ENCODE data around the gene SERPINE3.

SERPINE3 gene
- 0 reads per million in 2 donors for total RNA-seq

DNA sequence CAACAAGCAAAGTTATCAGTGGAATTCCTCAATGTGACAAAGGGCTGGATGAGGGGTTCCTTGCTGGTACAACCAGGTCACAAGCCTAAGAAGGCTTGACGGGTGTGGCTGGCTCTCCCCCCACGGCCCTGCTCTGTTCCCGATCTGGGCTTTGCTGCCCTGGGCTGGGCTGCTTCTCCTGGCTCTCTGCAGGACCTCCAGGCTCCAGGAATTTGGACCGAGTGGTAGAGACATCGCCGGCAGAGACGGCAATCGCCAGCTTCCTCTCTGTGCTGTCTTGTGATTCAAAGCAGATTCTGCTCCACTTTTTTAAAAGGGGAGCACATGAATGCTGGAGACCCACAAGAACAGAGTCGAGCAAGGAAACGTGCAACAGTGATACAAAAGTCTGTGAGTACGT lies at the start of gene SERPINE3:
Gene SERPINE3, plus strand, starts transcription at position 338 of the 400 bp plus-strand sequence. CDS start 1,401 bp downstream, outside the sequence.
- no peak for DNase-seq

DNA sequence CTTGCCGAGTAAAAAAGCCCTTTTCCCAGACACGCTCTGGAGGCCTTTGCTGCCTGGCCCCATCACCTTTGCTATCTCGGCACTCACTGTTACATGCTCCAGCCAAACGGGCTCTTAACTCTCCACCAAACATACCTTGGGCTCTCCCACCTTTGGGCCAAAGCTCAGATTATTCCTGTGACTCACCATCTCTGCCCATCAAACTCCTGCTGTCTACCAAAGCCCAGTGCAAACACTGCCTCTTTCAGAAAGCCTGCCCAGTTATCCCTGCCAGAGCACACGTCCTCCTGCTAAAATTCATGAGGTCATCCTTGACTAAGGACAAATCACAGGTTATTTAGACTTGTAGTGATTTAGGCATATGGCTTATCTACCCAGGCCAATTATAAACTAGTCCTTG lies 48.1 kb upstream of the SERPINE3 start:
- no peak for DNase-seq

DNA sequence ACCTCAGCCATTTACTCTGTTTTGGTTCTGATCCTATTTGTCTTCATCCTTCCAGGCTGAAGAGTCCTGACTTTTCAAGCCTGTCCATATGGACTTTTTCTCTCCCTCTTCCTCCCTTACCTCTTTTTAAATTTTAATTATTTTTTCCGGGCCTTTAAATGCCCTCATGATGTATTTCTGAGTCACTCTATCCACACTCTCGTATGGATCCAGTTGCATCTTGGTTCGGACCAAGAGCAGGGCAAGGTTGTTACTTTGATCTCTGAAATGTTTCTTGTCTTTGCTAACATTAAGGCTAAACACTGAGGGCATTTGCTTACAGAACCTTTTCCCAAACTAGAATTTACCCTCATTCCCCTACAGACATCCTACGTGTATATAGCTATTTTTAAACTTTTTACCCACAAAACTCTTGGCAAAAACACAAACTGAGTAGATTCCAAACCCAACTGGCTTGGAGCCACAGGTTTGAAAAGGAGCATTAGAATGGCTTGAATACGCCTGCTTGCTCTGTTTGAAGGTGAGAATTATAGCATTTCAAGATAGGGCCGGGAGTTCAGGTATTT lies 47.4 kb upstream of the SERPINE3 start:
- DNase-seq: no peak

DNA sequence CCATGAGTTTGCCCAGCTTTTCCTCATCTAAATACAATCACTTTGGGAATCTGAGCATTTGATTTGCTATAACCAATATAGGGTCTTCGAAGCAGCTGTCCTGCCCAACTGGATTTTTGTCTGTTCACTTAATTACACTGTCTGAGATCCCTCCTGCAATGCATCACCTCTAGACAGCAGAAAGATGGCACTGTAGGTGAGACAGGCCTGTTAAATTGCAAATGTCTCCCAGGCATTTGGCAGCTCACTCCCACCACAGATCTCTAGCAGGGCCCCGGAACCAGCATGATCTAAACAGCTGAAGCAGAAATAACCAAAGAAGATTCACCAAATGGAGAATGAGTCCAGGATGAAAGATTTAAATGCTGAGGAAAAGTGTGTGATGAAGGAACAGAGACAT lies 41.9 kb upstream of the SERPINE3 start:
- DNase-seq: no peak

DNA sequence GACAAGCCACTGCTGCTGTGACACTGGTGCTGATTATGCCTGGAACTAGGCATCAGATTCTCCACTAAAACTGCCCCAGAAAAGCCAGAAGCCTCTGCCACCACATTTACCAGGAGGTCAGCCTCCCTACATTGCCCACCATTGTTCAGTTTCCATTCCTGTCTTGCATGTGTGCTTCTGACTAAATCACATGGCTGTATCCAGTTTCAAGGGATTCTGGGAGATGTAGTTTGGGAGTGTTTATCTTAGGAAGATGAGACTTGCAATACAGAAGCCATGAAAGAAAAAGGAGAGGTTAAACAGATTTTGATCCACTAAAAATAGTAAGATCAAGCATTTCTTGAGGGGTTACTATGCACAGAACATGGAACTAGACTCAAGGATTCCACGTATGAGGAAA lies 40.7 kb upstream of the SERPINE3 start:
- no peak for DNase-seq

DNA sequence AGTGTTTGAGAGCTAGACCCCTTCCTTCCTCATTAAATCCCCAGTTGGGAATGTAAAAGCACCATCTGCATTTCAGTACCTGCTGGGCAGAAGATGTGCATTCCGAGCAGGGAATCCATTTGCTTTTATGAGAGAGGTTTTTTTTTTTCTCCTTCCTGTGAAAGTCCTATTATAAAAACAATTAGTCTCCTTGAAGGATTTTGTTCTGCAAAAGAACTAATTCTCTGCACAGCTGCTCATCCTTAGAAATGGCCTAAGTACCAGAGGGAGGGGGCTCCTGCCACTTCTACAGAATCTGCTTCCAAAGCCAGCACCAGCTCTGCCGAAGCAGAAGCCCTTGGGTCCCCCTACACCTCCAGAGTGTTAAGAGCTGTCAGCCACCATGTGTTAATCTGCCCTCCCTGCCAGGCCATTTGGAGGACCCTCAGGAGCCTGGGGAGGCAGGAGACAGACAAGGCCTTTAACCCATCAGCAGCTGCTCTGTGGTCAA lies 36.4 kb upstream of the SERPINE3 start:
- no peak for DNase-seq

DNA sequence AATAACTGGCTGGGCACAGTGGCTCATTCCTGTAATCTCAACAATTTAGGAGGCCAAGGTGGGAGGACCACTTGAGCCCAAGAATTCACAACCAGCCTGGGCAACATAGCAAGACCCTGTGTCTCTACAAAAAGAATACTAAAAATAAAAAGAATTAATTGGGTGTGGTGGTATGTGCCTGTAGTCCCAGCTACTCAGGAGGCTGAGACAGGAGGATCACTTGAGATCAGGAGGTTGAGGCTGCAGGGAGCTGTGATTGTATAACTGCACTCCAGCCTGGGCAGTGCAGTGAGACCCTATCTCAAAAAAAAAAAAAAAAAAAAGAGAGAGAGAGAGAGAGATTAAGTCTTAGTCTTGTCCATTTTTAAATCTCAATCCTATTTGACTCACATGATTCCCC lies 35.6 kb upstream of the SERPINE3 start:
- DNase-seq: no peak

DNA sequence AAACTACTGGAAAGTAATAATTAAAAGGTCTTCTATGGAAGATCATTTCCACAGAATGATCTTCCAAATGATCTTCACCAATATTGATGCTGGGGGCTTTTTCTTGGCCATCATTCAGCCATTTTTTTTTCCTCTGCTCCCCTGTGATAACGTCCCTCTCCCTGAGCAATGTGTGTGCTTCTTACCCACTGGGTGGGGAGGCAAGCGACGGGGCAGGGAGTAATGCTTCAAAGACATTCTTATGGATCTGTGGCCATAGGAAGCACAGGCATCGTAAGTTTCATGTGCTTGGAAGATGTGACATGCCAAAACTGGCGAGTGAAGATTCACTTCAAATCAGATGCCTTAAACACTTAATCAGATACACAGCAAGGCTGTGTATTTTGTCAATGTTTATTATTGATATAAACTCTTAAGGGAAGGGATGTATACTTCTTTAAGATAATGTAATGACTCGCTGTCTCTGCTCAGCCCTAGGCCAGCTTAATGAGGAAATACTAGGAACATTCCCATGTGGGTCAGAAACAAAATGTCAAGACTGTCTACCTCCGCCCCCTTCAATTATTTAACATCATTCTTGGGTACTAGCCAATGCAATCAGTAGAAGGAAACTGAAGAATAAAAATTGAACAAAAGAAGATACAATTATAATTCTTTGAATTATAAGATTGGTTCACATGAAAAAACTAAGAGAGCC lies 34.1 kb upstream of the SERPINE3 start:
- DNase-seq: no peak

DNA sequence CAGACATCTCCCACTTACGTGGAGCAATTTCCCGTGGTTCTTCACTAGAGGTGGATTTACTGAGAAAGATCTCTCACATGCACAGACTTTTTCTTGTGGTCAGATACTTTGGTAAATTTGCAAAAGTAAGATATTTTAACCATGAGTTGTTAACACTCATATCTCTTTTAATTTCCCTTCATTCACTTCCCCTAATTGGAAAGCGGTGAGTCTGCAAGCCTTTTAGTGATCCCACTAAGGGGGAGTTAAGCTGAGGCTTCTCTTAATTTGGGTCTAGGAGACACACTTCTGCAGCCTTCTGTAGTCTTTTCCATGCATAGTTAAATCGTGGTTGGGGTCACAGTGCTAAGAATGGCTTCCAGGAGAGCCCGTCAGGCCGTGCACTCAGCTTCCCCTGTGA lies 30.7 kb upstream of the SERPINE3 start:
- DNase-seq: no peak

DNA sequence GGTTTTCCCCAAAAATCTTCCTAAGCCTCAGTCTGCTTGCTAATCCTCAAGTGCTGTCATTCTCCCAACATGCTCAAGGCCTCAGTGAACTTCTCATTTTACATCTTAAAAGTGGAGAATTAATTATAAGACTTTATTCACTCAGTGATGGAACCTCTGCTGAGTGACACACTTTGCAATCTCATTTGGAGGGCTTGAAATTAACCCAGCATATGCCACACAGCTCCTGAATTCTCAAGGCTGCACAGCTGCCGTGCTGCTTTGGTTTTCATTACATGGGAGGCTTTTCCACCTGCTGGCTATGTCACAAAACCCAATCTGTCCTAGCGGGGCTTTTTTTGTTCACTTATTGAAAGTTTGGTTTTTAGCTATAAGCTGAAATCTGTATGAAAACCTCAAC lies 28.3 kb upstream of the SERPINE3 start:
- DNase-seq: no peak

DNA sequence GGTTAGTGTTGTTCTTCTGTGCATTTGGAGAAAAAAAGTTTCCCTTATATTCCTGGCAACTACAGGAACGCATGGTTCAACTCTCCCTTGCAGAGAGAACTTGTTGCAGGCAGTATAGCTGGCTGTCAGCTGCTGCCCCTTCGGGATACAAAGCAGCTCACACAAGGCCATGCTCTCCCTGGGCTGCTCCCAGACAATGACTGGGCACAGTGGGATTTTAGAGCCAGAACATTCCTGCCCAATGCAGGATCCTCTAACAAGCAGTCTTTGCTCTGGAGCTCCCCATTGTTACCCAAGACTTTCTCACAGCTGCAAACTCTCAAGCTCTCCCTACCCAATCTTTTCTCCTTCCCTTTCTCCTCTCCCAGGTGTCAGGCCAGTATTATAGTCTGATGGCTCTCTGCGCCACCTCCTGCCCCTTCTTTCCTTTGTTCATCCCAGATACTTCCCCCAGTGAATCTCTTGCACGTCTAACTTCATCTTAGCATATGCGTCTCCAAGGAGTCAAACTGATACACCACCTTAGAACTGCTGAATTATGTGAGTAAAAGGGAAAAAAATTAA lies 27.5 kb upstream of the SERPINE3 start:
- no peak for DNase-seq

DNA sequence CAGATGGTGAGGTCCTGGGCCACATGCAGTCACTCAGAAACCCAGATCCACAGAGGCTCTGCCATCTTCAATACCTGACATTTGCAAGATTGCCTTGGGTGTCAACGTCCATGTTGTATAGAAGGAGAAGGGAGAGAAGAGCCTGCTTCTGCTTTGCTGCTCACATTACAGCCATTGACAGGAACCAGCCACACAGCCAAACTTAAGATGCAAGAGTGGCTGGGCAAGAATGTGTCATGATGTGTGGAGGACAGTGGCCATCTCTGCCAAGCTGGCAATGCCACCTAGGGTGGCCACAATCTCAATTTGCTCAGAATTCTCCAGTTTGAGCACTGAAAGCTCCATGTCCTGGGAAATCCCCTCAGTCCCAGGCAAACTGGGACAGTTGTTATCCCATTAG lies 25.9 kb upstream of the SERPINE3 start:
- no peak for DNase-seq

DNA sequence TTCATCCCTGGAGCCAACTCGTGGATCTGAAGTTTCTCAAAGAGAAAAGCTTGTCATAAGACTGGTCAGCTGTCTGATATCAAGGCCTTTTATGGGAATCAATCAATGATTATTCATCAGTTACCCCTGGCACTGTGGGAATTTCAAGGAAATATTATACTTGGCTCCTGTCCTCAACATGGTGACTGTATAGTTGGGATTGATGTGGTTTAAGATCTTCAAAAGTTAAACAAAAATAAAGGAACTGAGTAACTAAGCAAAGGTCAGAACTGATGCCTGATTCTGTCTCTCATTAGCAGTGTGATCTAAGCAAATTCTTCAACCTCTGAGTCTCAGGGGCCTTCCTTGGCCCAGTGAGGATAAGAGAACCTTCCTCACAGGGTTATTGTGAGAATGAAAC lies 22.2 kb upstream of the SERPINE3 start:
- no peak for DNase-seq

DNA sequence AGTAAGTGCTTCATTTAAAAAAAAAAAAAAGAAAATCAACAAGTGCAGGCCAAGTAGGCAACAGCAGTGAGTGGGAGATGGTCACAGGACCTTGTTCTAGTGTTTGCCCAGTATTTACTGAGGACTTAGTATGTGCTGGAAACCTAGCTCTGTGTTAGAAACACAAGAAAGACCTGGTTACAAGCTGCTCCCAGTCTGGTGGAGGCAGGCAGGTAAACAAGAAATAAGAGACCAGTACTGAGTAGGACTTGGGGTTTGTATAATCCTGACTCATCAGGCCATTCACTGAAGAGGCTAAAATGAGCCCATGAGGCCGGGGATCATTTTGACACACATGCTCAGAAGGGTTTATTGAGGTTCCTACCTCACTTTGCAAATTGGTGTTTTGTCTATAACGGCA lies 21.5 kb upstream of the SERPINE3 start:
- DNase-seq: no peak

DNA sequence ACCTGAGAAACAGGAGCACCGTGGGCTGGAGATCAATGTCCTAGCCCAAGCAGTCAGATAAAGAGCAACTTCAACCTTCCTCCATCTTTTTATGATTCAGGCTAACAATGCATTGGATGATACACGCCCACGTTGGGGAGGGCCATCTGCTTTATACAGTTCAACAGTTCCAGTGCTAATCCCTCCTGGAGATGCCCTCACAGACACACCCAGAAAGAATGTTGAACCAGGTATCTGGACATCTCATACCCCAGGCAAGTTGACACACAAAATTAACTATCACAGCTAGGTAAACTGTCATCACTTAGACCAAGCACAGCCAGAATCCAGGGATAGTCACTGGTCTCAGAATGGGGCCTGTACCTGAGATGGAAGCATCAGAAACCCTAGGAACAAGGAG lies 20.6 kb upstream of the SERPINE3 start:
- DNase-seq: no peak

DNA sequence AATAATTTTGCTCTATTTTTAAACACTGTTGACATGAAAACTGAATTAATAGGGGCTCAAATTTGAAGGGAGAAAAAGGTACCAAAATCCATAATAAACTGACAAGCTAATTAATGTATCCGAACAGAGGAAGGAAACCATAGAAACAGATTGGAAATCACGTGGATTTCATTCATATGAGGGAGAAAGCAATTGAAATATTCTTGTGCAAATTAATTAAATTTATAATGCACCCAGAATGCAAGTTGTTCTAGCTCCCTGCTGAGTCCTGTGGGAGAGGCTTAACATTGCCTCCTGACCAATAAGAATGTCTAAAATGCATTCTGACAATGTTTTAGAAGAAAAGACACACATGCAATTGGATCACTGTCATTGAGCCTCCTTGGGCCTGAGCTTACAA lies 17.7 kb upstream of the SERPINE3 start:
- DNase-seq: no peak

DNA sequence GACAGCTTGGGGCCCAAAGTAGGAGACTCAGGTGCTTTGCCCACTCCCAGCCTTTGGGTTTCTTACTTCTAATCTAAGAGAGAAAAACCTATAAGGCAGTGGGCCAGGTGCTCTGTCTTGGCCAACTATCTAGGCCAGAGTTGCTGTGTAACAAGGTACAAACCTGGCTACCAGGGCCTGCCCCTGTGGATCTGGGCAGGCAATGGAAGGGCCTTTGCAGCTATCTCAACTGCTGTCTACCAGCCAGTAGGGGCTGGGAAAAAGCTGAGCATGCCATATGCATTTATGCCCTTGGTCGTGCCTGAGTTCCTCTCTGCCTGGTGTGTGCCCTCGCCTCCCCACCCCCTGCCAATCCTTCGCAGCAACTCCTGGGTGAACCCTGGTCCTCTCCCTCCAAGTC lies 16.7 kb upstream of the SERPINE3 start:
- DNase-seq: no peak

DNA sequence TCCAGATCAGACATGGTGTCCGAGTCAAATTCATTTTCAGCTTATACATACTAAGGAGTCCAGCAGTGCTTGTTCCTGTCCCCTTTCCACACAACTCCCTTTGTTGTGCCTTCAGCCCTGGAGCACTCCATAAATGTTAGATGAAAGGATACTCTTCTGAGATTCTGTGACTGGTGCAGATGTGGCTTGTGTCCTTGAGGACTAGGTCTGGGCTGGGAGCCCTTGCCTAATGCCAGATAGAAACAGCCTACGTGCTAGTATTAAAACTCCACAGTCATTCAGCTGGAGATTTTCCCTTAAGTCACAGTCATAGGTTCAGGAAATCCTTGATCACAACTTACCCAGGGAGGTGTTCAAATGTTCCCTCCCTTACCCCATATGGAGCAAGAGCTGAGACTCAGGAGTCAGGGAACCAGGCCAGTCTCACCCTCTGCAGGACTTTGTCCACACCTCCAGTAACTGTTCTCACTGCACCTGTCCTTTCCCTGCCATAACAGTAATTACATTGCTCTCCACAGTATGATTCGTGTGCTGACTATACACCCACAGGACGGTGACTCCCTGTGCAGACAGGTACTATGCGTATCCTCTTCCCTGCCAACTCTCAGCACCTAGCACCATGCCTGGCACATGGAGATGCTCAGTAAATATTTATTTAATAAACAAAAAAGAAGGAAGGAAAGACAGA lies 15.5 kb upstream of the SERPINE3 start:
- no peak for DNase-seq

DNA sequence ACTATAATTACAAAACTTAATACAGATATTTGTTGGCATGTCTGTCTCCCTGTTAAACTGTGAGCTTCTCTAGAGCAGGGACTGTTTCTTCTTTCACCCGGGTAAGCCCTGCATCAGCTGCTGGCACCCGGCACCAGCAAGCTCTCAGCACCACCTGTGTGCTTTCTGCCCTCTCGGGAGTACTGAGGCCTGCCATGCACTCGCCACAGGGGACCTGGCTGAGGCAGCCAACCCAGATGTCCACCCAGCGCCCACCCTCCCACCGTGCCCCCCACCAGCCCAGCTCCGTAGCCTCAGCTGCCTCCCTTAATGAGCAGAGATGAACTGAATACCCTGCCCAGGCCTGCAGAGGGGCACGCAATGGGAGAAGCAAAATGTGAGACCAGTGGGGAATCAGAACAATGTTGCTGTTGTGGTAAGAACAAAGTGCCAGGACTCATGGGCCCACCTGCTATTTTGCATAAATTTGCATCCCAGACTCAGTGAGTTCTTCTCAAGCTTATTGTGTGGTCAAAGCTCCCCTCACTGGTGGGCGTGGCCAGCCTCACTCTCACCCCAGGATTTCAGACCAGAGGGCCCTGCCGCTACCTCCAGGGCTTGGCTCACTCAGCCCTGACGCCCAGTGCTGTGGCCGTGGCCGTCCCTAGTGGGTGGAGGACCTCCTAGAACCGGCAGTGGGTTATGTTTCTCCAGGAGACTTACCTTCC lies 14.6 kb upstream of the SERPINE3 start:
- no peak for DNase-seq

DNA sequence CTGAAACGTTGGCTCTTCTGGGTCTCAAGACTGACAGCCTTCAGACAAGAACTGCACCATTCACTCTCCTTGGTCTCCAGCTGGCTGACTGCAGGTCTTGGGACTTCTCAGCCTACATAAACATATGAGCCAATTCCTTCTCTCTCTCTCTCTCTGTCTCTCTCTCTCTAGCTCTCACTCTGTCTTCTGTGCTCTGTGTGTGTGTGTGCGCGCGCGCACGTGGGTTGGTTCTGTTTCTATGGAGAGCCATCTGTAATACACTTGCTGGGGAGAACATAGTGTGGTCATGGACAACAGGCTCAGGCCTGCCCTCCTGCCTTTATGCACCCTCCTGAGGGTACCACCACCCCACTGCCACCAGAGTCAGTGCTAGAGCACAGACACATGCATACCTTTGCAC lies 13.7 kb upstream of the SERPINE3 start:
- DNase-seq: no peak

DNA sequence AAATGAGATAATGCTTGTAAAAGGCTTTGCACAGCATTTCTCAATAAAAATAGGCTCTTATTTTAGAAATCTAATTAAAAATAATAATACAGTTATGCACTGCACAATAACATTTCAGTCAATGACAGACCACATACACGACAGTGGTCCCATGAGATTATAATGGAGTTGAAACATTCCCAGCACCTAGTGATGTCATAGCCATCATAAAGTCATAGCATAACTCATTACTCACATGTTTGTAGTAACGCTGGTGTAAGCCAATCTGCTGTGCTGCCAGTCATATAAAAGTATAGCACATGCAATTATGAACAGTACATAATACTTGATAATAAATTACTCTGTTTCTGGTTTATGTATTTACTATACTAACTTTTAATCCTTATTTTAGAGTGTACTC lies 12.7 kb upstream of the SERPINE3 start:
- no peak for DNase-seq

DNA sequence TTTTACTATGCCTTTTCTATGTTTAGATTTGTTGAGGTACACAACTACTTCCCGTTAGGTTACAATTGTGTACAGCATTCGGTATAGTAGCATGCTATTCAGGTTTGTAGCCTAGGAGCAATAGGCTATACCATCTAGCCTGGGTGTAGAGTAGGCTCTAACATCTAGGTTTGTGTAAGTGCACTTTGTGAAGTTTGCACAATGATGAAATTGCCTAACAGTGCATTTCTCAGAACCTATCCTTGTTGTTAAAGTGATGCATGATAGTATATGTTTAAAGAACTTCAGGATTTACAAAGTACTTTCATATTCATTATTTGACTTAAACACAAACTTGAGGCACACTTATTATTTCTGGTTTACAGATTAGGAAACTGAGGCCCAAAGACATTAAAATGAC lies 11.5 kb upstream of the SERPINE3 start:
- DNase-seq: no peak

DNA sequence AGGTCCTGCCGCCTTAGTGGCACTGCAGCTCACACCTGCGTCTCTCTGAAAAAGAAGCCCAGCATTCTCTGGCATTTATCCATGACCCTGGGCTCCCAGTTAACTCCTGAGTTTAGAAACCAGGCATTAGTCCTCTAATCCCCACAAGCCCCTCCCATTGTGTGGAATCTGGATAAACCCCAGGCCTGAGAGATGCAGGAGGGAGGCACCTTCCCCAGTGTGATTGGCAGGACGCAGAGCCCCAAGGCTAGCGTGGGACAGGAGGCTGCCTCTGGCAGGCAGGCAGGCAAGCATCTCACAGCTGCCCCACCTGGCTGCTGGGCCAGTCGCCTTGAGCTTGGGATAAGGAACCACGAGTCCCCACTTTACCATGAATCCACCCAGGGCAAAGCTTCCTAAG lies 11.0 kb upstream of the SERPINE3 start:
- DNase-seq: no peak
